IPS-NIHi7 (cell line): Measurements from ENCODE around the gene SMIM22.

Experiments
- DNase-seq: peaks from one replicate; pipeline ENCODE4 v3.0.0; 2012; ENCODE audit warnings: mixed read lengths; ENCODE audit errors: extremely low spot score

SMIM22 gene

GRCh38 chr16:4795181-4795827 is at the start of gene SMIM22:
Gene SMIM22, plus strand, starts transcription at chr16:4795369. Its CDS starts 366 bp downstream, at chr16:4795735.
- no peak for DNase-seq

DNA sequence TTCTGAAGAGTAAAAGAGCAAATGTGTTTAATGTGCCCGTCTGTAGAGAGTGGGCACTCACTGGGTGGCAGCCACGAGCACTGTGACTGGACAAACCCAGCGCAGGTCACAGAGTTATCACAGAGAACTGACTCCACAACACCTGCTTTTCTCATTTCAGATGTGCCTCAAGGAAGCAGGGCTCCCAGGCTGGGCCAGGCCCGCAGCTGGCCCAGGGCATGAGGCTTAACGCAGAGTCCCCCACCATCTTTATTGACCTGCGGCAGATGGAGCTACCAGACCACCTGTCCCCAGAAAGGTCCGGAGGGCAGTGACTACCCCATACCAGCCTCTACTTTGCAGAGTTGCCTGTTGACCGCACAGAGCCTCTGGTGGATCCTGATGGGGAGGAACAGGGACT is 49.0 kb upstream of the SMIM22 start:
- DNase-seq: no peak

- no peak for DNase-seq
Measured at GRCh38 chr16:4746991-4747574, 48.1 kb upstream of the SMIM22 start.

- DNase-seq: no peak
Measured at GRCh38 chr16:4747906-4748681, 47.1 kb upstream of the SMIM22 start.

GRCh38 chr16:4748682-4749411 is 46.3 kb upstream of the SMIM22 start:
- no peak for DNase-seq

- DNase-seq: no peak
Measured at GRCh38 chr16:4749700-4750257, 45.4 kb upstream of the SMIM22 start.

- DNase-seq: no peak
Measured at GRCh38 chr16:4750896-4751295, 44.3 kb upstream of the SMIM22 start.

DNA sequence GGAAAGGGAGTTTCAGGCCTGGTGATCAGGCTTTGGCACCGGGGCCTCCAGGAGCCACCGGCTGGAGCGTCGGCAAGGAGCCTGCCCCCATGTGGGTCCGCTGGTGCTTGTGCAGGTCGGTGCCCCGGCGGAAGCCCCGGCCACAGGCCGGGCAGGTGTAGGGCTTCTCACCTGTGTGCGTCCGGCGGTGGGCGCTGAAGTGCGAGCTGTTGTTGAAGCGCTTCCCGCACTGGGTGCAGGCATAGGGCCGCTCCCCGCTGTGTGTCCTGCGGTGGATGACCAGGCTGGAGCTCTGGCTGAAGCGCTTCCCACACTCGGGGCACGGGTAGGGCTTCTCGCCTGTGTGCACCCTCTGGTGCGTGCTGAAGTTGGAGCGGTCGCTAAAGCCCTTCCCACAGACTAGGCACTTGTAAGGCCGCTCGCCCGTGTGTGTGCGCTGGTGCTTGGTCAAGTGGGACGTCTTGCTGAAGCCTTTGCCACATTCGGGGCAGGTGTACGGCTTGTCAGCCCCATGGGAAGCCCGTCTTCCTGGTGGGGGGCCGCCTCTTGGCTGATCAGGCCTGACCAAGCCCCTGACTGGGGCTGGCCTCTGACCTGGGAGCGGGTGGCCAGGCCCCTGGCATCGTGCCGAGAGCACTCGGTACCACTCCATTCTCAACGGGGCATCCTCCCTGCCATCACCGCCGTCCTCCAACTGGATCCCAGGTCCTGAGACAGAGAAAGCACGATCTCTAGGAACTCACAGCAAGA is 42.6 kb upstream of the SMIM22 start:
- no peak for DNase-seq

DNA sequence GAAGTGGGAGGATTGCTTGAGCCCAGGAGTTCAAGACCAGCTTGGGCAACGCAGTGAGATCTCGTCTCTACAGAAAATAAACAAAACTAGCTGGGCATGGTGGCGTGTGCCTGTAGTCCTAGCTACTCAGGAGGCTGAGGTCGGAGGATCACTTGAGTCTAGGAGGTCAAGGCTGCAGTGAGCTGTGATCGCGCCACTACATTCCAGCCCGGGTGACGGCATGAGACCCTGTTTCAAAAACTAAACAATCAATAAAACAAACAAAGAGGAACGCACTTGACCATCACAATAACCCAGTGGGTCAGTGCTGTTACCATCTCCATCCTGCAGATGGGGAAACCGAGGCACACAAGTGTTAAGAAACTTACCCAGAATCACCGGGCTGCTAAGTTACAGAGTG is 41.9 kb upstream of the SMIM22 start:
- no peak for DNase-seq

DNA sequence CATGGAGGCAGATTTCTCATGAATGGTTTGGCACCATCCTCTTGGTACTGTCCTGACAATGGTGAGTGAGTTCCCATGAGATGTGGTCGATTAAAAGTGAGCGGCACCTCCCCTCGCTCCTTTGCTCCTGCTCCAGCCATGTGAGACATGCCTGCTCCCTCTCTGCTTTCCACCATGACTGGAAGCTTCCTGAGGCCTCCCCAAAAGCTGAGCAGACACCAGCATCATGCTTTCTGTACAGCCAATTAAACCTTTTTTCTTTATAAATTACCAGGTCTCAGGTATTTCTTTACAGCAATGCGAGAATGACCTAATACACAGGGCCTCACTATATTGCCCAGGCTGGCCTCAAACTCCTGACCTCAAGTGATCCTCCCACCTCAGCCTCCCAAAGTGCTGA is 40.3 kb upstream of the SMIM22 start:
- no peak for DNase-seq

DNA sequence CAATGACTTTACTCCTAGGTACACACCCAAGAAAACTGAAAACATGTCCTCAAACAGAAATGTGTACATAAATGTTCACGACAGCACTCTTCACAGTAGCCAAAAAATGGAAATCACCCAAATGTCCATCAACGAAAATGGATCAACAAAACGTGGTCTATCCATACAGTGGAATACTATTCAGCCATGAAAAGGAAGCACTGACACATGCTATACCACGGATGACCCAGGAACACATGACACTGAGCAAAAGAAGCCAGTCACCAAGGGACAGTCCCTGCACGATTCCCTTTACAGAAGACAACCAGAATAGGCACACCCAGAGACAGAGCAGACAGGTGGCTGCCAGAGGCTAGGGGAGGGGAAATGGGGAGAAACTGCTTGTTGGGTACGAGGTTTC is 39.5 kb upstream of the SMIM22 start:
- no peak for DNase-seq

DNA sequence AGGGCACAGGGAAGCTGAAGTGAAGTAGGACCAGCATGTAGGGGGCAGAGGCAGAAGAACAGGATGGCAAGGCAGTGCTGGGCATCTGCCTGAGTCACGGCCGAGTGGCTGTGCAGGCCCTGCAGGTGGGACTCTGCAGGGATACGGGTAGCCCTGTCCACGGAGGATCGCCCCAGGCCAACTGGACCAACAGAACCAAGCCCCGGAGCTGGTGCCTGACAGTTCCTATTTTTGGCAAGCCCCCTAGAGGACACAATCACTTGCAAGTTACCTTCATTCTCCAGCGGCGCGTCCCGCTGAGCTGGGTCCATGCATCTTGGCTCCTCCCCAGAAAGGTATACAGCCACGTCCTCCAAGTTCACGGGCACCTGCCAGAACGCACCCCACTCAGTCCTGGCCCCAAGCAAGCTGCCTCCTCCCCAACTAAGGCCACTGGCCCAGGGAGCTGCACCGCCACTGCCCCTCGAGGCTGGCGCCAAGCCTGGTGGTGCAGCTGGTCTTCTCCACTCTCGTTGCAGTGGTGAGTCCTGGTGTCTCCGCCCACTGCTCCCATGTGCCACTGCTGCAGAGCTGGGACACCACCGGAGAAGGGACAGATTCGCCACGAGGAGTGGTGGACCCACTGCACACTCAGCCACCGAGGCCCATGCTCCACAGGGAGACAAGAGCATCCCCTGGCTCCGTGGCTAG is 34.8 kb upstream of the SMIM22 start:
- DNase-seq: no peak

DNA sequence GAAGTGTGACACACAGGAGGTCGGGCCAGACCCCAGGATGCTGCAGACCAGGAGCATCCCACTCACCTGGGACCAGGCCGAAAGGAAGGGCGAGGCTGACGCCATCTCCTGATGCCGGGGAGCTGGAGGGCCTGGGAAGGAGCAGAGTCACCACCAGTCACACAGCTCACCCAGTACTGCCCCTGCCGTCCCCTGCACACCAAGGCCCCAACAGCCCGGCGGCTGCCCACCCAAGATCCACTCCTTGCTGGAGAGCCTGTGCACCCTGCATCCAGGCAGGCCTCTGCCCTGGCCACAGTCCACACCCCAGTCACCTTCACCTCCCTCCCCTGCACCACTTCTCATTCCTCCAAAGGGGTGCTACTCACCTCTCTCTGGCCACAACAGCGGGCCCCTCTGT is 33.0 kb upstream of the SMIM22 start:
- DNase-seq: no peak

DNA sequence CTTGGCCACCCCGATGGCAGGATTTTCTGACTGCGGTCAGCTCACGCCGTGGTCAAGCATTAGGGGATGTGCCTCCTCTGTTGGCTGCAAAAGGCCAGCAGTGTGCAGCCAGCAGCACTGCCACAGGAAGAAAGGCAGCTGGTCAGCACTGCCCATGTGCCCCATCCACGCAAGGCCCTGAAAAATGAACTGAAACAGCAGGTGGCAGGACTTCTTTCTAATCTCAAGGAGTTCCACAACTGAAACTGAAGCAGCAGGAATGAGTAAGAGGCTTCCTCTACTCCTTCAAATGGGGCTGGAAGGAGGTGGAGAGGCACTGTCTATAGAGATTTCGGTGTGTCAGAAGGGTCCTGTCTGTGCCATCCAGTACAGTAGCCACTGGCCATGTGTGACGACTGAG is 31.4 kb upstream of the SMIM22 start:
- no peak for DNase-seq

GRCh38 chr16:4765511-4766474 is 29.4 kb upstream of the SMIM22 start:
- DNase-seq: no peak

- DNase-seq: peak; percentile 98
Measured at GRCh38 chr16:4766875-4767628, 28.1 kb upstream of the SMIM22 start, which contains the start of gene ZNF500. Gene ZNF500, minus strand, starts transcription at chr16:4767162. Its CDS starts 1,184 bp downstream, at chr16:4765978.

- DNase-seq: no peak
Measured at GRCh38 chr16:4767872-4768548, 27.2 kb upstream of the SMIM22 start.
